Transverse colon (tissue), 4 donors: ENCODE measurements around the gene AURKA. TPM values are rescaled to one million over a fixed set of nuclear protein-coding genes. Genes with fewer than 3 reads are reported as not detected.

Experiments used
- DNase-seq: peaks from one replicate; pipeline ENCODE4 v3.0.0-alpha.2; 2019
- H3K27ac ChIP-seq, 4 donors: fragments of 200-600 bp; sonication (generic); 2 replicates each; pipeline ENCODE4 v1.5.1; 2016 to 2018; ENCODE audit warnings: inconsistent platforms in 4 of 4
- H3K27me3 ChIP-seq: fragments of 200-600 bp; sonication (generic); 2 replicates; pipeline ENCODE4 v1.5.1; 2017; ENCODE audit warnings: inconsistent platforms
- H3K36me3 ChIP-seq, 4 donors: fragments of 200-600 bp; sonication (generic); 2 replicates each; pipeline ENCODE4 v1.5.1; 2017 to 2019; ENCODE audit warnings: inconsistent platforms in 4 of 4
- H3K4me1 ChIP-seq, 4 donors: fragments of 200-600 bp; sonication (generic); 2 replicates each; pipeline ENCODE4 v1.5.1; 2017 to 2020; ENCODE audit warnings: inconsistent platforms in 4 of 4
- H3K4me3 ChIP-seq, 4 donors: fragments of 200-600 bp; sonication (generic); 1 replicate in 1 of 4; 2 replicates in 3 of 4; pipeline versions ENCODE4 v1.5.1 to v1.6.1; 2017 to 2019; ENCODE audit warnings: inconsistent platforms in 4 of 4
- H3K9me3 ChIP-seq, 2 donors: fragments of 200-600 bp; sonication (generic); 2 replicates each; pipeline ENCODE4 v1.5.1; 2017 to 2019; ENCODE audit warnings: inconsistent platforms in 2 of 2
- CTCF ChIP-seq, 5 experiments: fragments of 200-600 bp in 3 of 5; fragments of 450-650 bp in 2 of 5; sonication (generic) in 3 of 5; IDR thresholded peaks; 1 replicate in 2 of 5; 2 replicates in 3 of 5; pipeline ENCODE4 v1.5.1; 2016 to 2017; ENCODE audit warnings: antibody characterized with exemption in 5 of 5, inconsistent platforms in 3 of 5, mild to moderate bottlenecking in 2 of 5, moderate library complexity in 1 of 5
- EP300 ChIP-seq: sonication (generic); formaldehyde crosslinking; IDR thresholded peaks from one replicate; pipeline ENCODE4 v1.6.1; 2017; ENCODE audit warnings: antibody characterized with exemption, low read depth
- POLR2A ChIP-seq: fragments of 450-650 bp; IDR thresholded peaks from one replicate; pipeline ENCODE4 v1.6.1; 2016; ENCODE audit warnings: antibody characterized with exemption, mild to moderate bottlenecking, moderate library complexity
- POLR2AphosphoS5 ChIP-seq, 3 donors: sonication (generic); formaldehyde crosslinking; IDR thresholded peaks; one replicate each; pipeline ENCODE4 v1.6.1; 2016; ENCODE audit warnings: antibody characterized with exemption in 3 of 3
- WGBS, 2 donors: methylation state at CpG; one replicate each; pipeline ENCODE4 v1.1.5; 2018; ENCODE audit warnings: low coverage in 1 of 2; 5-methylcytosine and 5-hydroxymethylcytosine counted together
- in situ Hi-C, 4 donors: fragments of 200-750 bp; cut with MboI; loops; one replicate each; pipeline versions ENCODE4 v1.15.0 to v1.15.1; 2017; ENCODE audit warnings: low sequenced_read_pairs in 3 of 4, low pct_ligation_motif_present in 1 of 4, low pct_unique_long_range_greater_than_20kb in 1 of 4
- intact Hi-C: fragments of 100-400 bp; cut with DNase I; formaldehyde crosslinking; loops from one replicate; pipeline ENCODE4 v1.15.1; 2023; ENCODE audit warnings: low total_unique reads
- total RNA-seq, 4 donors: library from RNA; depleted of rRNA; stranded (reverse); fragments of >200 nt; gene quantifications; one replicate each; pipeline ENCODE4 v1.1.0, GENCODE V29; 2016

The AURKA gene
- total RNA-seq, 4 donors from 2014 or later: 0.75 to 12.4 (median 4.9) TPM

- 54 to 73% methylated on average over 4 to 8 of the region's 8 CpGs for WGBS, 2 donors
- TF ChIP-seq POLR2AphosphoS5 (IDR thresholded peaks at IDR 0.05) (no peak), CTCF (IDR thresholded peaks at IDR 0.05) (no peak), EP300 (no peak), POLR2A (no peak)
- Histone ChIP-seq H3K9me3 (no peaks in the 10 kb centered on the region), H3K4me3 (no peak overlapping the region), H3K27me3 (no peaks in the 10 kb centered on the region), H3K27ac (no peak overlapping the region), H3K36me3 (no peaks in the 10 kb centered on the region), H3K4me1 (peaks cover 0 to 9% (median 2%) of the 10 kb centered on the region in 4 donors)
- in situ Hi-C loops (no loop called here), intact Hi-C loops (no loop called here)
- DNase-seq: no peak
Measured at GRCh38 chr20:56428881-56429280, 36.9 kb upstream of the AURKA start.

GRCh38 chr20:56428410-56428809 lies 36.4 kb upstream of the AURKA start:
- Histone ChIP-seq H3K36me3 (no peaks in the 10 kb centered on the region), H3K4me3 (no peak overlapping the region), H3K4me1 (peaks cover 0 to 9% (median 0%) of the 10 kb centered on the region in 4 donors), H3K27me3 (no peaks in the 10 kb centered on the region), H3K27ac (no peak overlapping the region), H3K9me3 (no peaks in the 10 kb centered on the region)
- no peak for DNase-seq
- TF ChIP-seq POLR2AphosphoS5 (IDR thresholded peaks at IDR 0.05) (no peak), POLR2A (no peak), CTCF (IDR thresholded peaks at IDR 0.05) (no peak), EP300 (no peak)
- in situ Hi-C loops: no loop called here
- intact Hi-C loops: no loop called here
- 83 to 88% methylated on average over 1 to 5 of the region's 5 CpGs for WGBS, 2 donors

GRCh38 chr20:56427797-56428196 lies 35.8 kb upstream of the AURKA start:
- WGBS, 2 donors: 80 to 94% methylated on average over 4 of the region's 4 CpGs
- in situ Hi-C loops: no loop called here
- H3K9me3 ChIP-seq: no peaks in the 10 kb centered on the region
- intact Hi-C loops: no loop called here
- no peak overlapping the region for H3K4me3 ChIP-seq
- H3K27ac ChIP-seq: no peak overlapping the region
- DNase-seq: no peak
- TF ChIP-seq POLR2A: no peak
- TF ChIP-seq EP300: no peak
- TF ChIP-seq POLR2AphosphoS5 (IDR thresholded peaks at IDR 0.05): no peak
- TF ChIP-seq CTCF (IDR thresholded peaks at IDR 0.05): no peak
- H3K36me3 ChIP-seq: no peaks in the 10 kb centered on the region
- peaks cover 0 to 13% (median 0%) of the 10 kb centered on the region in 4 donors for H3K4me1 ChIP-seq
- H3K27me3 ChIP-seq: no peaks in the 10 kb centered on the region

GRCh38 chr20:56426926-56427325 lies 34.9 kb upstream of the AURKA start:
- in situ Hi-C loops (no loop called here), intact Hi-C loops (no loop called here)
- Histone ChIP-seq H3K9me3 (no peaks in the 10 kb centered on the region), H3K4me3 (no peak overlapping the region), H3K4me1 (peaks cover 0 to 15% (median 0%) of the 10 kb centered on the region in 4 donors), H3K27me3 (no peaks in the 10 kb centered on the region), H3K36me3 (no peaks in the 10 kb centered on the region), H3K27ac (no peak overlapping the region)
- no peak for DNase-seq
- TF ChIP-seq POLR2AphosphoS5 (IDR thresholded peaks at IDR 0.05) (no peak), CTCF (IDR thresholded peaks at IDR 0.05) (no peak)
